Heart left ventricle (tissue), 13 donors: ENCODE measurements around the gene CPM.
"Not testable (repeated sequence)": the region's sequence is repeated elsewhere in the genome, so short reads cannot be mapped to it uniquely, and the experiment has no call there.

ENCODE experiments used
- POLR2A ChIP-seq, 2 donors: fragments of 450-650 bp; IDR thresholded peaks; one replicate each; pipeline ENCODE4 v1.6.1; 2017; ENCODE audit warnings: antibody characterized with exemption in 2 of 2, mild to moderate bottlenecking in 2 of 2, moderate library complexity in 2 of 2
- TF ChIP-seq, protein P1 (sequence below), 12 donors: fragments of 200-600 bp; sonication (generic) in 4 of 12; IDR thresholded peaks; one replicate each; pipeline versions ENCODE4 v1.5.0 to v1.8.0; 2018 to 2022; ENCODE audit warnings: antibody characterized with exemption in 12 of 12, mild to moderate bottlenecking in 5 of 12
- donor health status: ischemic (EF 13 %, LVEDD 7.1; RV severe dilation, severe dysfunction).
- donor health status: DM: no; HTN: yes; CAD: no.
- donor health status: DM: no; HTN: no; CAD: no.
- donor health status: ischemic (EF 25% LVEDD 6.9; RV normal size, moderate dysfunction).
- donor health status: ischemic (EF 25% LVEDD 5.7; RV mildly dilated, moderate dysfunction).
- donor health status: ischemic (EF 35%, LVEDD 5.7; RV mildly dilated, moderate dysfunction).
- donor health status: nonischemic (EF 11% LVEDD 7.7; RV severe dilation, severe dysfunction).
- donor health status: DM: yes; HTN: yes; CAD: no.
- donor health status: PGD.
- donor health status: ischemic (EF 29% LVEDD 5.4; RV normal size, mild dysfunction).
- donor health status: nonischemic (EF 23%, LVEDD 6.1; RV moderate dilation, normal function).

DNA sequence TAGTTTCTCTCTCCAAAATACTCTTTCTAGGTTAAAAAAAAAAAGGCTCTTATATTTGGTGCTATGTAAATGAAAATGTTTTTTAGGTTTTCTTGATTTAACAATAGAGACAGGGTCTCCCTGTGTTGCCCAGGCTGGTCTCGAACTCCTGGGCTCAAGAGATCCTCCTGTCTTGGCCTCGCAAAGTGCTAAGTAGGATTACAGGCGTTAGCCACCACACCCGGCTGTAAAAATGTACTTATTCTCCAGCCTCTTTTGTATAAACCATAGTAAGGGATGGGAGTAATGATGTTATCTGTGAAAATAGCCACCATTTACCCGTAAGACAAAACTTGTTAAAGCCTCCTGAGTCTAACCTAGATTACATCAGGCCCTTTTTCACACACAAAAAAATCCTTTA lies 91.8 kb downstream of the CPM start:
- TF ChIP-seq, protein P1, sequence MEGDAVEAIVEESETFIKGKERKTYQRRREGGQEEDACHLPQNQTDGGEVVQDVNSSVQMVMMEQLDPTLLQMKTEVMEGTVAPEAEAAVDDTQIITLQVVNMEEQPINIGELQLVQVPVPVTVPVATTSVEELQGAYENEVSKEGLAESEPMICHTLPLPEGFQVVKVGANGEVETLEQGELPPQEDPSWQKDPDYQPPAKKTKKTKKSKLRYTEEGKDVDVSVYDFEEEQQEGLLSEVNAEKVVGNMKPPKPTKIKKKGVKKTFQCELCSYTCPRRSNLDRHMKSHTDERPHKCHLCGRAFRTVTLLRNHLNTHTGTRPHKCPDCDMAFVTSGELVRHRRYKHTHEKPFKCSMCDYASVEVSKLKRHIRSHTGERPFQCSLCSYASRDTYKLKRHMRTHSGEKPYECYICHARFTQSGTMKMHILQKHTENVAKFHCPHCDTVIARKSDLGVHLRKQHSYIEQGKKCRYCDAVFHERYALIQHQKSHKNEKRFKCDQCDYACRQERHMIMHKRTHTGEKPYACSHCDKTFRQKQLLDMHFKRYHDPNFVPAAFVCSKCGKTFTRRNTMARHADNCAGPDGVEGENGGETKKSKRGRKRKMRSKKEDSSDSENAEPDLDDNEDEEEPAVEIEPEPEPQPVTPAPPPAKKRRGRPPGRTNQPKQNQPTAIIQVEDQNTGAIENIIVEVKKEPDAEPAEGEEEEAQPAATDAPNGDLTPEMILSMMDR (IDR thresholded peaks at IDR 0.05) = not testable (repeated sequence)
- TF ChIP-seq POLR2A (IDR thresholded peaks at IDR 0.05) = not testable (repeated sequence)
